ENCODE results near the gene CELF4.

The CELF4 gene

DNA sequence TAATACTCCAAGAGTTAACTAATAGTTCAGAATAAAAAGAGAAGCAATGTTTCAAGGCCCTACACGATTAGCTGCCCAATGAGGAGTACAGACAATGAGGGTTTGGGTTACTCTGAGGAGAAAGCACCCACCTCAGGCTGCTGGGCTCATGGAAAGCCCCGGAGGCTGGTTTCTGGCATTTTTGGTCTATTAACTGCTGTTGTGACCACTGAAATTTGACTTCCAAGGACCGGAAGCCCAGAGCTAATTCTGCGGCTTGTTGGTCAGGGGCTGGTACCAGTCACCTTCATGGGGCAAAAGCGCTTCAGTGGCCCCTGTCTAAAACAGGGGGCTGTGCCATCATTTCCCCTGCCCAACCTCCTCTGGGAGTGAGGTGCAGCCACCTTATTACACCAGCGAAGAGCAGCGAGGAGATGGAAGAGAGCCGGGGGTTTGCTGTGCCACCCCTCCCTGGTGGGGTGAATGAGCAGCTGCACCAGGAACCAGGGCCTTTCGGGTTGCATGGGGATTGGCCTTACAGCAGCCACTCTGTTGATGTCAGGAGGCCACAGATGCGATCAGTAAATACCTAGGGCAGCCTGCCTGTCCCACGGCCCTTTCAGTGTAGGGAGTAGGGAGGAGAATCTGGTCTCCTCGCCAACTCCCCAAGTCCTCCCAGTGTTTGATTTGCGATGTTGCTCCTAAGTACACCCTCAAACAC is 131.3 kb downstream of the CELF4 start:
- DNase-seq = no peak

DNA sequence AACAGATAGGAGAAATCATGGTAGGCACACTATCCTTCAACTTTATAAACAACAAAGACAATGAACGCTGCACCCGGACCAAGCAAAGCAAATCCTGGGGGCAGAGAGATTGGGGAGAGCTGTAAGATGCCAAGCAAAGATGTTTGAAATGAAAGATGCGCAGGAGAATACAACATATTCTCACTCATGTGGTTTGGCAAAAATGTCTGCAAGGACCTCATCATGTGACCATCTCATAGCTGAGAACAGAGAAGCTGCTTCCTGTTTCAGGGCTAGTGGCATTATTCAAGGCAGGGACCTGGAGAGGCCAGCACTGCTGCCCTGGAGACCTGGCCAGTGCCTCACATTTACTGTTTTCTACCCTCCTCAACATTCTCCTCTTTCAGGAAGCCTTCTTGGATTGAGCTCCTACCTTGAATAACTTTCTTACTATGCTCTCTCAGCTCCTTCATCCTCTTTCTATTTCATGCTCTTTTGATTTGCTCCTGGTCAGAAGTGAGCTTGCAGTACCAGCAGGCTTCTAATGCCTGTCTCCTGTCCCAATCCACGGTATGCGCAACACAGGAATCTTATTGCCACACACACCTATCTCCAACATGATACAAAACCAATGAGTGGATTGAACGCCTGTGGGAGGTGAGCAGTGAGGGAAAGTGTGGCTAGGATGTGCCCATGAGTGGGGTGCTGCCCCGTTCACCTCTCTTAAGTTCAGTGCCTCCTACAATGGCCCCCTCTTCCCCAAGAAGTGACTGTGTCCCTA is 133.0 kb downstream of the CELF4 start:
- DNase-seq = no peak

- DNase-seq = no peak
These were observed 135.1 kb downstream of the CELF4 start for GRCh38 chr18:37430357-37431076.

DNA sequence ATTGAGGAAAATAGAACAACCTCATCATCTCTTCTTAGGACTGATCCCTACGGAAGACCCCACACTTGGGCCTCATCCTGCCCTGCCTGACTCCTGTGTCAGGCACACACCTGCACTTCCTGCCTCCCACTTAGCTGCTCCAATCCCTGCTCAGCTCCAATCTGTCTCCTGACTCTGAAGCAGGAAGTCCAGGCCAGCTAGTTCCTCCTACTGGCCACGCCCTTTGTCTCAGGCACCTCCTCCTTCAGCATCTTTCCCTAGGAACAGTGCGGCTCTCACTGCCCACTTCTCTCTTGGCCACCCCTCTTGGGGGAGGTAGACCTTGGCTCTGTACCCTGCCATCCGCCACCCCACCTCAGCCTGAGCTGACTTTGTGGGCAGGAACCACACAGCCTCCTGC is 135.8 kb downstream of the CELF4 start:
- no peak for DNase-seq

DNA sequence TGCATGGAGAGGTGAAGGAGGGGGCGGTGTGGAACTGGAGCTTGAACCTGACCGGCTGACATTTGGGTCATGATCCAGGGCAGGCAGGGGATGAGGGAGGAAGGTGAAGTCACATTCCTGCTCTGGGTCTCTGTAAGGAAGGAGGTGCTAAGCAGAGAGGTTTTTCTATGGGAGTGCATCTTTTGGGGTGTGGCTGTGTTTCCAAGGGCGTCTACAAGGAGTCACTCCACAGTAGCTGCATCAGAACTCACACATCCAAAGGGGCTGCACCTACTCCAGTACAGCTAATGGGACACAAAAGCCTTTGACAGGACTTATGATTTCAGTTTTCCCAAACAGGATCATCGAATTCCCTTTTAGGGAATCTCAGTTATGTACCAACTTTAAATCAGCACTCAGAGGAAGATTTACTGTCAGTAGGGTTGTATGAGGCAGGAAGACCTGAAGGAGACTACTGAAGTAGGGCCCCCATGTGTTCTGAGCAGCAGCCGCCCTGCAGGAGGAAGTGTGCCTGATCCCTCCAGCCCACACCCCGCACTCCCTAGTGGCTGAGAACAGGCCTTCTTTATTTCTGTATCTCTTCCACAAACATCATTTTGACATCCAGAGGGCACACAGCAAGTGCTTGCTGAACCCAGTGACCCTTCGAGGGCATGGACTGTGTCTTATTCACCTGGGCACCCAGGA is 137.2 kb downstream of the CELF4 start:
- DNase-seq = no peak

DNA sequence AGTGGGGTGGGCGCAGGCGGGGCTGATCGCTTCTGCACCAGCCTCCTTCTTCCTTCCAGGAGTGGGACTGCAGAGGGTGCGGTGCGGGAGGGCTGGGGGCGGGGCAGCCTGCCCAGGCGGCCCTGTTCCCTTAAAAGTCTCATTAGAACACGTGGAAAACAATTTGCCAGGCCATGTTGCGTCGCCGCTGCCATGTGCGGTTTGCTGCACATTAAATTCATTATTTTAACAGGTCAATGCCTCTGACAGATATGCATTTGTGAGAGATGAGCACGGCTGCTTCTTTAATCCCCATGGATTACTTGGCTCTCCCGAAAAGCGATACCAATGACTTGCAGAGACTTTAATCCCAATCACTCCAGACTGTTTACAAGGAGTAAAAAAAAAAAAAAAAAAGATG is 139.0 kb downstream of the CELF4 start:
- no peak for DNase-seq

- no peak for DNase-seq
These were observed 140.4 kb downstream of the CELF4 start for GRCh38 chr18:37425222-37425621.

DNA sequence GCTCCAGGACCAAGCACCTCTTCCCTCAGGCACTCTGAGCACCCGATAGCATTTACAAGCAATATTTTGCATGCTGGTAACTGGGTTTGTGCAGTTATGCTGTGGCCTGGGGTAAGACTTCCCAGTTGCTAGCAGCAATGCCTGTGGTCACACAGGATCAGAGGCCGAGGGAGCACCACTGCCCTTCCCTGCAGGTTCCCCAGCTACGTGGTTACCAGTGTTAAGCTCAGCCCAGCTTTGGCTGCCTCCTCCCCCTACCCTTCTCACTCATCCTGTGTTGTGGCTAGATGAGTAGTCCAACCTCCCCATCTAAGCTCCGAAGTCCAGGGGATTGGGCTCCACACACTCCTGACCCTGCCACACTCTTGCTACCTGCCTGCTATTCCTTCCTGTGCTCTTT is 141.1 kb downstream of the CELF4 start:
- DNase-seq = no peak

- no peak for DNase-seq
These were observed 143.0 kb downstream of the CELF4 start for GRCh38 chr18:37422596-37422995.

- DNase-seq = no peak
These were observed 143.5 kb downstream of the CELF4 start for GRCh38 chr18:37422116-37422515.

GRCh38 chr18:37421341-37422077 is 144.1 kb downstream of the CELF4 start:
- no peak for DNase-seq

- DNase-seq = peak; percentile 41
These were observed 145.2 kb downstream of the CELF4 start for GRCh38 chr18:37420315-37420880.

- no peak for DNase-seq
These were observed 145.7 kb downstream of the CELF4 start for GRCh38 chr18:37419866-37420265.

- peak; percentile 77 for DNase-seq
These were observed 146.3 kb downstream of the CELF4 start for GRCh38 chr18:37419315-37419714.

GRCh38 chr18:37414816-37415215 is 150.8 kb downstream of the CELF4 start:
- no peak for DNase-seq

- no peak for DNase-seq
These were observed 152.8 kb downstream of the CELF4 start for GRCh38 chr18:37412829-37413228.

GRCh38 chr18:37412333-37412732 is 153.3 kb downstream of the CELF4 start:
- DNase-seq = no peak

DNA sequence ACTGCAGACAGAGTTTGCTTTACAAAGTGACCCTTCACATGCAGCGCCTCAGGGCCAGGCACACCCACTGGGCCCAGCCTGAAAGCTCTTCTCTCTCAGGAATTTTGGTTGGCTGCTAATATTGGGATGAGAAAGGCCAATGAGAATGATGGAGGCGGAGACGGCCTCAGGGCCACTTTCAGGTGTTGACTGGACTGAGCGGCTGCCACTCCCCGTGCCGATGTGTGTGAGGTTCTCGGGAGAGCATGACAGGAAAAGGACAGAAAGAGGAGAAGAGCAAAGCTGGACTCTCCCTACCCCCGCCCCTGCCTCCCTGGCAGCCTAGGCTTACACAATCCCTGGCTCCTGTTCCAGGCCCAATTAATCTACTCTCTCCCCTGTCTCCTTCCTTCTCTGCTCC is 155.7 kb downstream of the CELF4 start:
- no peak for DNase-seq

GRCh38 chr18:37408676-37409265 is 156.8 kb downstream of the CELF4 start:
- peak; percentile 16 for DNase-seq

- no peak for DNase-seq
These were observed 158.0 kb downstream of the CELF4 start for GRCh38 chr18:37407571-37407970.

DNA sequence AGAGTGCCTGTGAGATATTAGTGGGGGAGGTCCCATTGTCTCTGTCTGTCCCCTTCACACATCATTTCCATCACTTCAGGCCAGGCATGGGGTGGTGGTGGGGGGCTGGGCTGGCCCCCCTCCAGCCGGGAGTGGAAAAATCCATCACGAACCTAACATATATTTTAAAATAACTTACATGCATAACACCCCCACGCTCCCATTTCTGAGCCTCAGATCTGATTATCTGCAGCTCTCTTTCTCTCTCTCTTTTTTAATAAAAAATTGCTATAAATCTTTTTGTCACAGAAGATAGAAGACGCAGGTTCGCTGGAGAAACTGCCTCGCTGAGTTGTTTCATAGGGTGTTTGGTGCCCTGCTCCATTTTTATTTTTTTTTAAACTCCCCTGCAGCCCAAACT is 159.8 kb downstream of the CELF4 start:
- DNase-seq = no peak

DNA sequence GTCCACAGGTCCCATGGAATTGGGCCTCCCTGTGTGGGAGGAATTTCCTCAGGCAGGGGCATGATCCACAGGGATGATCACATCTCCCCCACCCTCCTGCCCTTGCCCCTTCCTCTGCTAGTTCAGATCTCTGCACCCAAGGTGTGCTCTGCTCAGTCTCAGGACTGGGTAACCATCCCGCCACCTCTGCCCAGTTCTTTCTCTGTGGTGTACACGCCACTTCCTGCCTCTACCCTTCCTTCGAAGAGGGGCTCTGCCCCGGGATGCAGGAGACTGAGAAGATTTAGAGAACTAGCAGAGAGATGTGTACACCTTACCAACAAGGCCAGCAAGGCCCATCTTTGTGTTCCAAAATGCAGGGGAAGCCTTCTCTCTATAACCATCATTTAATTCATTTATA is 160.4 kb downstream of the CELF4 start:
- DNase-seq = no peak

Measured in kidney glomerular epithelial cell (primary cell).